SK-N-SH (cell line): ENCODE measurements around the gene ZSCAN2. TPM values are rescaled to one million over a fixed set of nuclear protein-coding genes. Genes with fewer than 3 reads are reported as not detected.

ENCODE experiments used
- CTCF ChIA-PET: fragments of 300-600, 350-600 bp; formaldehyde crosslinking; extraction: SDS; loops from one replicate; lab custom pipeline; 2021; lab: Yijun Ruan, JAX
- POLR2A ChIA-PET: fragments of 350-600 bp; sonication (Branson Sonifier 250); formaldehyde crosslinking; extraction: SDS; loops from one replicate; lab custom pipeline; 2020; ENCODE audit warnings: antibody characterized with exemption, inconsistent platforms; lab: Yijun Ruan, JAX
- DNase-seq: peaks from one replicate; pipeline ENCODE4 v3.0.0; 2012
- H2AFZ ChIP-seq: fragments of 200-600 bp; sonication (generic); 2 replicates; pipeline ENCODE4 v1.8.1; 2016; ENCODE audit warnings: antibody characterized with exemption, mild to moderate bottlenecking, low read depth
- H3F3A ChIP-seq: fragments of 200-600 bp; sonication (generic); replicated peaks from 2 replicates; pipeline ENCODE3; 2016; ENCODE audit warnings: antibody characterized with exemption, mild to moderate bottlenecking; ENCODE audit not compliant: insufficient read depth
- H3K27ac ChIP-seq, 2 experiments: fragments of 200-500 bp in 1 of 2; fragments of 200-600 bp in 1 of 2; sonication (Bioruptor generic) in 1 of 2; sonication (generic), shearing (Covaris generic) in 1 of 2; 2 replicates each; pipeline versions ENCODE4 v1.5.1 to v1.6.1; 2014 to 2016; ENCODE audit warnings: low read depth in 2 of 2, inconsistent platforms in 1 of 2, low read length in 1 of 2, mild to moderate bottlenecking in 1 of 2, mixed read lengths in 1 of 2
- H3K27me3 ChIP-seq: fragments of 200-600 bp; sonication (generic), shearing (Covaris generic); 2 replicates; pipeline ENCODE4 v1.6.1; 2016; ENCODE audit warnings: mixed run types; ENCODE audit not compliant: insufficient read depth
- H3K36me3 ChIP-seq, 2 experiments: fragments of 200-500 bp in 1 of 2; fragments of 200-600 bp in 1 of 2; sonication (Bioruptor generic) in 1 of 2; sonication (generic) in 1 of 2; replicated peaks in 1 of 2; 2 replicates each; pipeline versions ENCODE3 to v1.5.1; 2014 to 2016; ENCODE audit warnings: low read length in 1 of 2, mild to moderate bottlenecking in 1 of 2; ENCODE audit not compliant: insufficient read depth in 2 of 2, control insufficient read depth in 1 of 2
- H3K4me1 ChIP-seq, 2 experiments: fragments of 200-500 bp in 1 of 2; fragments of 200-600 bp in 1 of 2; sonication (Bioruptor generic) in 1 of 2; sonication (generic), shearing (Covaris generic) in 1 of 2; 2 replicates each; pipeline versions ENCODE4 v1.5.1 to v1.6.1; 2014 to 2016; ENCODE audit warnings: low read depth in 1 of 2, low read length in 1 of 2, mixed run types in 1 of 2; ENCODE audit not compliant: insufficient read depth in 2 of 2, control insufficient read depth in 1 of 2
- H3K4me2 ChIP-seq: fragments of 200-600 bp; sonication (generic), shearing (Covaris generic); 2 replicates; pipeline ENCODE4 v1.6.1; 2017; ENCODE audit warnings: mixed run types
- H3K4me3 ChIP-seq, 2 experiments: fragments of 200-500 bp in 1 of 2; fragments of 200-600 bp in 1 of 2; sonication (Bioruptor generic) in 1 of 2; sonication (generic), shearing (Covaris generic) in 1 of 2; 2 replicates each; pipeline versions ENCODE4 v1.5.1 to v1.8.1; 2014 to 2016; ENCODE audit warnings: low read depth in 2 of 2, inconsistent platforms in 1 of 2, low read length in 1 of 2, mild to moderate bottlenecking in 1 of 2, mixed read lengths in 1 of 2, moderate library complexity in 1 of 2
- H3K79me2 ChIP-seq: fragments of 200-600 bp; sonication (generic); 2 replicates; pipeline ENCODE4 v1.8.1; 2017; ENCODE audit warnings: mild to moderate bottlenecking; ENCODE audit not compliant: insufficient read depth
- H3K9ac ChIP-seq: fragments of 200-600 bp; sonication (generic); 2 replicates; pipeline ENCODE4 v1.6.1; 2017; ENCODE audit warnings: mixed run types
- H3K9me2 ChIP-seq: fragments of 200-600 bp; sonication (generic); 2 replicates; pipeline ENCODE4 v1.6.1; 2017; ENCODE audit warnings: mixed run types
- H3K9me3 ChIP-seq: fragments of 200-600 bp; sonication (generic); 2 replicates; pipeline ENCODE4 v1.6.1; 2017; ENCODE audit warnings: mixed run types, mild to moderate bottlenecking, moderate library complexity
- H4K20me1 ChIP-seq: fragments of 200-600 bp; sonication (generic); 2 replicates; pipeline ENCODE4 v1.6.1; 2017; ENCODE audit warnings: mild to moderate bottlenecking, mixed run types; ENCODE audit not compliant: insufficient read depth
- CTCF ChIP-seq: fragments of 200-600 bp; sonication (generic); IDR thresholded peaks from 2 replicates; pipeline ENCODE4 v1.6.1; 2017; ENCODE audit warnings: antibody characterized with exemption, mild to moderate bottlenecking, moderate library complexity
- ELF1 ChIP-seq: IDR thresholded peaks from 2 replicates; pipeline ENCODE4 v1.4.0; 2012
- EP300 ChIP-seq, 2 experiments: IDR thresholded peaks; 2 replicates each; pipeline versions ENCODE4 v1.4.0 to v1.6.1; 2012; ENCODE audit warnings: borderline replicate concordance in 1 of 2, low read depth in 1 of 2, low read length in 1 of 2
- FOXJ3 ChIP-seq: sonication (generic); formaldehyde crosslinking; IDR thresholded peaks from 2 replicates; pipeline ENCODE4 v1.5.1; 2020; ENCODE audit warnings: mild to moderate bottlenecking, missing genetic modification reagents
- FOXM1 ChIP-seq: IDR thresholded peaks from 2 replicates; pipeline ENCODE4 v1.4.0; 2012; ENCODE audit warnings: low read depth, mild to moderate bottlenecking
- GABPA ChIP-seq: IDR thresholded peaks from 2 replicates; pipeline ENCODE4 v1.4.0; 2012; ENCODE audit warnings: low read depth, mild to moderate bottlenecking
- GATA2 ChIP-seq: sonication (generic); formaldehyde crosslinking; IDR thresholded peaks from 2 replicates; pipeline ENCODE4 v1.5.0; 2020; ENCODE audit warnings: mild to moderate bottlenecking, missing genetic modification reagents
- JUND ChIP-seq: IDR thresholded peaks from 2 replicates; pipeline ENCODE4 v1.4.0; 2012
- MAX ChIP-seq: IDR thresholded peaks from 2 replicates; pipeline ENCODE4 v1.4.0; 2012; ENCODE audit warnings: low read depth
- MXI1 ChIP-seq: IDR thresholded peaks from 2 replicates; pipeline ENCODE4 v1.6.1; 2012; ENCODE audit warnings: mild to moderate bottlenecking, low read depth, low read length, improper control_type of control experiment
- NFIC ChIP-seq: IDR thresholded peaks from 2 replicates; pipeline ENCODE4 v1.4.0; 2012; ENCODE audit warnings: borderline replicate concordance
- POLR2AphosphoS5 ChIP-seq: IDR thresholded peaks from 2 replicates; pipeline ENCODE4 v1.6.1; 2012; ENCODE audit warnings: low read depth, low read length
- RAD21 ChIP-seq: IDR thresholded peaks from 2 replicates; pipeline ENCODE4 v1.6.1; 2012; ENCODE audit warnings: mild to moderate bottlenecking, low read length
- RFX5 ChIP-seq: IDR thresholded peaks from 2 replicates; pipeline ENCODE4 v1.6.1; 2012; ENCODE audit warnings: mild to moderate bottlenecking, improper control_type of control experiment, low read length
- RXRA ChIP-seq: IDR thresholded peaks from 2 replicates; pipeline ENCODE4 v1.4.0; 2012; ENCODE audit warnings: low read depth, mild to moderate bottlenecking, borderline replicate concordance
- SIN3A ChIP-seq: IDR thresholded peaks from 2 replicates; pipeline ENCODE4 v1.6.1; 2012; ENCODE audit warnings: low read depth, mild to moderate bottlenecking, low read length, moderate library complexity, borderline replicate concordance
- TAF1 ChIP-seq: IDR thresholded peaks from 2 replicates; pipeline ENCODE4 v1.6.1; 2012; ENCODE audit warnings: low read depth, mild to moderate bottlenecking, low read length, moderate library complexity, borderline replicate concordance
- TEAD4 ChIP-seq: IDR thresholded peaks from 2 replicates; pipeline ENCODE4 v1.4.0; 2012; ENCODE audit warnings: mild to moderate bottlenecking, borderline replicate concordance; ENCODE audit not compliant: insufficient read depth
- USF1 ChIP-seq: IDR thresholded peaks from 2 replicates; pipeline ENCODE4 v1.4.0; 2012; ENCODE audit warnings: low read depth, borderline replicate concordance
- polyA plus RNA-seq, 3 experiments: library from polyadenylated mRNA; depleted of rRNA; stranded (reverse); fragments of >200 nt; gene quantifications; 2 replicates each; pipeline ENCODE4 v1.2.3, GENCODE V29; 2012

ZSCAN2 gene
- polyA plus RNA-seq, 1 of the 3 experiments (the other 2 are of a cell fraction) = 22.0 TPM

- H3K4me3 ChIP-seq = no peak overlapping the region
- H3K79me2 ChIP-seq = peaks cover 22% of the 10 kb centered on the region
- CTCF ChIA-PET = interaction anchor here (3.3 kb wide), 1 partner anchor 49 kb away, joined by 13 read pairs; no protein-coding TSS in a partner anchor
- no peak for DNase-seq
- peaks cover 6 to 12% of the 10 kb centered on the region in 2 experiments; a peak in 2 of 4 replicates for H3K4me1 ChIP-seq
- no peaks in the 10 kb centered on the region for H3K9me2 ChIP-seq
- H3K9ac ChIP-seq = no peak overlapping the region
- no peak overlapping the region for H3K27ac ChIP-seq
- POLR2A ChIA-PET = interaction anchor here (1.1 kb wide), 1 partner anchor 8 kb away, joined by 4 read pairs; no protein-coding TSS in a partner anchor
- H3K4me2 ChIP-seq = no peak overlapping the region
- no peaks in the 10 kb centered on the region for H4K20me1 ChIP-seq
- H3K9me3 ChIP-seq = no peaks in the 10 kb centered on the region
- no peak for TF ChIP-seq GATA2 (CRISPR knock-in tag)
- no peak for TF ChIP-seq ELF1
- no peak for TF ChIP-seq SIN3A
- no peak for TF ChIP-seq GABPA
- TF ChIP-seq USF1 = no peak
- no peak for TF ChIP-seq TEAD4
- no peak for TF ChIP-seq MAX
- TF ChIP-seq CTCF = no peak
- no peak for TF ChIP-seq JUND
- no peak for TF ChIP-seq RXRA
- no peak for TF ChIP-seq POLR2AphosphoS5
- no peak for TF ChIP-seq MXI1
- TF ChIP-seq TAF1 = no peak
- TF ChIP-seq FOXJ3 = no peak
- TF ChIP-seq FOXM1 = no peak
- TF ChIP-seq RAD21 = no peak
- TF ChIP-seq RFX5 = no peak
- no peak for TF ChIP-seq EP300 (IDR thresholded peaks at IDR 0.05; ENCODE audit: borderline replicate concordance in 1 of 2, low read depth in 1 of 2, low read length in 1 of 2)
- no peak for TF ChIP-seq NFIC
- no peak overlapping the region for H2AFZ ChIP-seq
- peaks cover 52 to 60% of the 10 kb centered on the region in 2 experiments for H3K36me3 ChIP-seq
- H3F3A ChIP-seq = peaks cover 3% of the 10 kb centered on the region
- H3K27me3 ChIP-seq = no peaks in the 10 kb centered on the region
These were observed 46.9 kb downstream of the ZSCAN2 start for GRCh38 chr15:84647726-84648125.
